Measurements from ENCODE around the gene WDR54.
"Not testable (repeated sequence)": the region's sequence is repeated elsewhere in the genome, so short reads cannot be mapped to it uniquely, and the experiment has no call there.

WDR54 gene

GRCh38 chr2:74457129-74457548, 35.6 kb downstream of the WDR54 start:
- no peak for DNase-seq

- DNase-seq = no peak
Observed at GRCh38 chr2:74457549-74458131, 36.1 kb downstream of the WDR54 start.

- peak; percentile 100 for DNase-seq
Observed at GRCh38 chr2:74458132-74458937, 36.8 kb downstream of the WDR54 start, which contains the start of gene WBP1. Gene WBP1 (plus strand): TSS chr2:74458438. CDS start chr2:74458603, 165 bp downstream.

- DNase-seq = no peak
Observed at GRCh38 chr2:74458938-74459363, 37.4 kb downstream of the WDR54 start.

- DNase-seq = not testable (repeated sequence)
Observed at GRCh38 chr2:74459503-74460118, 38.1 kb downstream of the WDR54 start.

- not testable (repeated sequence) for DNase-seq
Observed at GRCh38 chr2:74460187-74460586, 38.7 kb downstream of the WDR54 start.

- DNase-seq = no peak
Observed at GRCh38 chr2:74461187-74462053, 39.9 kb downstream of the WDR54 start.

- DNase-seq = no peak
Observed at GRCh38 chr2:74462054-74462785, 40.7 kb downstream of the WDR54 start.

GRCh38 chr2:74462786-74463105, 41.2 kb downstream of the WDR54 start:
- no peak for DNase-seq

- no peak for DNase-seq
Observed at GRCh38 chr2:74464406-74464805, 42.9 kb downstream of the WDR54 start.

GRCh38 chr2:74470742-74471141, 49.2 kb downstream of the WDR54 start:
- not testable (repeated sequence) for DNase-seq

GRCh38 chr2:74471332-74472065, 50.0 kb downstream of the WDR54 start:
- DNase-seq = no peak

- peak; percentile 95 for DNase-seq
Observed at GRCh38 chr2:74472086-74472944, 50.8 kb downstream of the WDR54 start, which contains the start of gene MRPL53. Gene MRPL53 (minus strand): TSS chr2:74472680. CDS start chr2:74472660, 20 bp downstream.

GRCh38 chr2:74472945-74473258, 51.4 kb downstream of the WDR54 start:
- DNase-seq = no peak

GRCh38 chr2:74474481-74474880, 53.0 kb downstream of the WDR54 start:
- DNase-seq = no peak

GRCh38 chr2:74474899-74475298, 53.4 kb downstream of the WDR54 start:
- DNase-seq = no peak

Measured in fibroblast of skin of abdomen (primary cell).